DOHH2 (cell line): ENCODE data around the gene TAPBP.

ENCODE experiments used
- CTCF ChIP-seq: fragments of 200-600 bp; sonication (generic); IDR thresholded peaks from one replicate; pipeline ENCODE4 v1.5.1; 2014; ENCODE audit warnings: antibody characterized with exemption, mild to moderate bottlenecking, low read depth, low read length; ENCODE audit not compliant: poor library complexity, severe bottlenecking
- EZH2phosphoT487 ChIP-seq: fragments of 200-600 bp; sonication (generic); IDR thresholded peaks from 2 replicates; pipeline ENCODE4 v1.6.1; 2017; ENCODE audit warnings: borderline replicate concordance, mild to moderate bottlenecking, antibody characterized with exemption, low read length, moderate library complexity, mixed read lengths

DNA sequence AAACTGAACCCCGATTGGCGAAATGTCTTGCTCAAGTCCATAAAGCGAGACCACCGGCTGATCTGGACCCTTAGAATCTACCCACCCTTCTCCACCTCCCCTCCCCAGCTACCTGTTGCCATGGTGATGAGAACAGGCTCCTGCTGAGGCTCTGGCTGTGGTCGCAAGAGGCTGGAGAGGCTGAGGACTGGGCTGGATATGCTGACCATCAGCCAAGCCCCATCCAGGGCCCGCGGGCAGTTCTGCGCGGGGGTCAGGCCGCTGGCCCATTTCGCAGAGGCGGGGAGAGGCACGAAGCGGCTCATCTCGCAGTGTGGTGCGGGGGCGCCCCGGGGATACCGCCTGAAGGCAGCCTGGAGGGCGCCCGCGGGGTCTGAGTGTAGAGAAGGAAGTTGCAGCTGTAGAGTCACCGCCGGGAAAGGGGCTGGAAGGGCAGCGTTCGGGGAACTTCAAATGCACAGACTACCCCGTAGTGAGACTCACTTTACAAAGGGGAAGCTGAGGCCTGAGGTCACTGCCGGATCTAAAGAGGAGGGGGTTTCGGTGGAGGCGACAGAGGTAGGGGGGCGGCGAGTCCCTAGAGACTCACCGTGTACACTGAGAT lies 671 bp downstream of the TAPBP start:
- TF ChIP-seq CTCF: peak; percentile 40
- TF ChIP-seq EZH2phosphoT487: no peak; the same call in 1 of the 2 replicates
